ENCODE results near the gene PIN1.

The PIN1 gene

GRCh38 chr19:9878511-9879196 lies 43.5 kb downstream of the PIN1 start:
- H3K9ac ChIP-seq, result no peak overlapping the region
- H3K9me3 ChIP-seq, result no peaks in the 10 kb centered on the region
- H3K4me2 ChIP-seq, result no peak overlapping the region
- H4K20me1 ChIP-seq, result no peaks in the 10 kb centered on the region
- H3K36me3 ChIP-seq, result no peaks in the 10 kb centered on the region
- no peak overlapping the region for H3K4me3 ChIP-seq
- H3K27me3 ChIP-seq, result no peaks in the 10 kb centered on the region
- TF ChIP-seq Cebpa-rat (IDR thresholded peaks at IDR 0.05), result no peak
- H3K27ac ChIP-seq, result no peak overlapping the region
- H3K4me1 ChIP-seq, result no peaks in the 10 kb centered on the region

GRCh38 chr19:9881720-9882119 lies 46.6 kb downstream of the PIN1 start:
- H3K4me3 ChIP-seq, result no peak overlapping the region
- no peak overlapping the region for H3K4me2 ChIP-seq
- no peaks in the 10 kb centered on the region for H3K36me3 ChIP-seq
- no peak overlapping the region for H3K9ac ChIP-seq
- H4K20me1 ChIP-seq, result no peaks in the 10 kb centered on the region
- no peak for TF ChIP-seq Cebpa-rat (IDR thresholded peaks at IDR 0.05)
- no peaks in the 10 kb centered on the region for H3K4me1 ChIP-seq
- H3K9me3 ChIP-seq, result no peaks in the 10 kb centered on the region
- no peak overlapping the region for H3K27ac ChIP-seq
- H3K27me3 ChIP-seq, result no peaks in the 10 kb centered on the region

GRCh38 chr19:9883231-9883758 lies 48.2 kb downstream of the PIN1 start:
- H3K27me3 ChIP-seq, result no peaks in the 10 kb centered on the region
- H3K4me1 ChIP-seq, result no peaks in the 10 kb centered on the region
- H3K9ac ChIP-seq, result no peak overlapping the region
- H3K4me2 ChIP-seq, result no peak overlapping the region
- no peak for TF ChIP-seq Cebpa-rat (IDR thresholded peaks at IDR 0.05)
- no peaks in the 10 kb centered on the region for H3K9me3 ChIP-seq
- no peaks in the 10 kb centered on the region for H3K36me3 ChIP-seq
- H3K27ac ChIP-seq, result no peak overlapping the region
- no peaks in the 10 kb centered on the region for H4K20me1 ChIP-seq
- no peak overlapping the region for H3K4me3 ChIP-seq

GRCh38 chr19:9883764-9884163 lies 48.6 kb downstream of the PIN1 start:
- no peak overlapping the region for H3K9ac ChIP-seq
- no peaks in the 10 kb centered on the region for H3K9me3 ChIP-seq
- no peaks in the 10 kb centered on the region for H3K27me3 ChIP-seq
- H3K4me3 ChIP-seq, result no peak overlapping the region
- no peak overlapping the region for H3K4me2 ChIP-seq
- no peaks in the 10 kb centered on the region for H3K36me3 ChIP-seq
- H3K4me1 ChIP-seq, result no peaks in the 10 kb centered on the region
- no peak for TF ChIP-seq Cebpa-rat (IDR thresholded peaks at IDR 0.05)
- H3K27ac ChIP-seq, result no peak overlapping the region
- H4K20me1 ChIP-seq, result no peaks in the 10 kb centered on the region

- TF ChIP-seq Cebpa-rat (IDR thresholded peaks at IDR 0.05), result no peak
- Histone ChIP-seq H3K27me3 (no peaks in the 10 kb centered on the region), H3K9ac (no peak overlapping the region), H3K4me3 (no peak overlapping the region), H3K27ac (no peak overlapping the region), H3K4me1 (peaks cover 3% of the 10 kb centered on the region), H4K20me1 (no peaks in the 10 kb centered on the region), H3K9me3 (no peaks in the 10 kb centered on the region), H3K36me3 (no peaks in the 10 kb centered on the region), H3K4me2 (no peak overlapping the region)
Observed at GRCh38 chr19:9885077-9885552, 50.0 kb downstream of the PIN1 start.

GRCh38 chr19:9891609-9892373 lies 56.7 kb downstream of the PIN1 start:
- Histone ChIP-seq H3K9me3 (no peaks in the 10 kb centered on the region), H3K27me3 (no peaks in the 10 kb centered on the region), H3K4me2 (no peak overlapping the region), H3K4me3 (no peak overlapping the region), H3K27ac (no peak overlapping the region), H3K9ac (no peak overlapping the region), H3K36me3 (no peaks in the 10 kb centered on the region), H4K20me1 (no peaks in the 10 kb centered on the region), H3K4me1 (peaks cover 9% of the 10 kb centered on the region)
- TF ChIP-seq Cebpa-rat (IDR thresholded peaks at IDR 0.05), result no peak
